ENCODE results near the gene PGLYRP1. TPM values are rescaled to one million over a fixed set of nuclear protein-coding genes. Genes with fewer than 3 reads are reported as not detected.
A peak's percentile ranks its signal among the peaks of the same experiment; 100 is the strongest.

The PGLYRP1 gene
- total and polyA plus RNA-seq, 7 donors: 0.08 to 0.76 TPM; not detected in 5

DNA sequence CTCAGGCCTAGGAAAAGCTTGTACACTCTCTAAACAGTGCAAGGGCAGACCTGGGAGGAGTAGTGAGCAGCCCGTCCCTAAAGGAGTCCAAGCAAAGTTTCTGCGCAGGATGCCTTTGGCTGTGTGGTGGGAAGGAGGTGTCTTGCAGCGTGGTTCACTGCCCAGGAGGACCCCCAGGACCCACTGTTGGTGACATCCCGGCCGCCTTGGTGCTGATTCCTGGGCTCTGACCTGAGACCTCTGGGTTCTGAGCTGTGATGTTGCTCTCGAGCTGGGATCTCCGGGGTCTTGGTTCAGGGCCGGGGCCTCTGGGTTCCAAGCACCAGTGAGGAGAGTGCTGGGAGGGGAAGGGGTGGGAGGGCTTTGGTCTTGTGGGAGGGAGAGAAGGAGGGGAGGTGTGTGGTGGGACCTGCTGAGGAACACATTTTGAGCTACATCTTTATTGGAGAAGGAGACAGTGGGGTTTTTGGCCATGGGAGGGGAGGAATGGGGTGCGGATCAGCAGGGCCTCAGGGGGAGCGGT lies 4.1 kb downstream of the PGLYRP1 start:
- Histone ChIP-seq H3K4me1 (no peaks in the 10 kb centered on the region), H3K4me3 (no peak overlapping the region), H3K27me3 (ENCODE audit: insufficient read depth in 3 of 3, low read length in 2 of 3) (peaks cover 0 to 51% (median 24%) of the 10 kb centered on the region in 3 donors), H3K9me3 (no peaks in the 10 kb centered on the region), H3K27ac (no peak overlapping the region), H3K36me3 (ENCODE audit: insufficient read depth in 1 of 2, low read depth in 1 of 2) (no peaks in the 10 kb centered on the region)
- DNase-seq (no peak), ATAC-seq (no peak)
- intact Hi-C loops (cut with DNase I): loop anchor here in 1 of 2 donors (5.0 kb wide), 1 partner anchor 151 kb away; no protein-coding TSS in a partner anchor
- TF ChIP-seq, protein P1, sequence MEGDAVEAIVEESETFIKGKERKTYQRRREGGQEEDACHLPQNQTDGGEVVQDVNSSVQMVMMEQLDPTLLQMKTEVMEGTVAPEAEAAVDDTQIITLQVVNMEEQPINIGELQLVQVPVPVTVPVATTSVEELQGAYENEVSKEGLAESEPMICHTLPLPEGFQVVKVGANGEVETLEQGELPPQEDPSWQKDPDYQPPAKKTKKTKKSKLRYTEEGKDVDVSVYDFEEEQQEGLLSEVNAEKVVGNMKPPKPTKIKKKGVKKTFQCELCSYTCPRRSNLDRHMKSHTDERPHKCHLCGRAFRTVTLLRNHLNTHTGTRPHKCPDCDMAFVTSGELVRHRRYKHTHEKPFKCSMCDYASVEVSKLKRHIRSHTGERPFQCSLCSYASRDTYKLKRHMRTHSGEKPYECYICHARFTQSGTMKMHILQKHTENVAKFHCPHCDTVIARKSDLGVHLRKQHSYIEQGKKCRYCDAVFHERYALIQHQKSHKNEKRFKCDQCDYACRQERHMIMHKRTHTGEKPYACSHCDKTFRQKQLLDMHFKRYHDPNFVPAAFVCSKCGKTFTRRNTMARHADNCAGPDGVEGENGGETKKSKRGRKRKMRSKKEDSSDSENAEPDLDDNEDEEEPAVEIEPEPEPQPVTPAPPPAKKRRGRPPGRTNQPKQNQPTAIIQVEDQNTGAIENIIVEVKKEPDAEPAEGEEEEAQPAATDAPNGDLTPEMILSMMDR (IDR thresholded peaks at IDR 0.05): no peak
- 94 to 96% (median 95%) methylated on average over 10 of the region's 10 CpGs for WGBS, 3 donors

DNA sequence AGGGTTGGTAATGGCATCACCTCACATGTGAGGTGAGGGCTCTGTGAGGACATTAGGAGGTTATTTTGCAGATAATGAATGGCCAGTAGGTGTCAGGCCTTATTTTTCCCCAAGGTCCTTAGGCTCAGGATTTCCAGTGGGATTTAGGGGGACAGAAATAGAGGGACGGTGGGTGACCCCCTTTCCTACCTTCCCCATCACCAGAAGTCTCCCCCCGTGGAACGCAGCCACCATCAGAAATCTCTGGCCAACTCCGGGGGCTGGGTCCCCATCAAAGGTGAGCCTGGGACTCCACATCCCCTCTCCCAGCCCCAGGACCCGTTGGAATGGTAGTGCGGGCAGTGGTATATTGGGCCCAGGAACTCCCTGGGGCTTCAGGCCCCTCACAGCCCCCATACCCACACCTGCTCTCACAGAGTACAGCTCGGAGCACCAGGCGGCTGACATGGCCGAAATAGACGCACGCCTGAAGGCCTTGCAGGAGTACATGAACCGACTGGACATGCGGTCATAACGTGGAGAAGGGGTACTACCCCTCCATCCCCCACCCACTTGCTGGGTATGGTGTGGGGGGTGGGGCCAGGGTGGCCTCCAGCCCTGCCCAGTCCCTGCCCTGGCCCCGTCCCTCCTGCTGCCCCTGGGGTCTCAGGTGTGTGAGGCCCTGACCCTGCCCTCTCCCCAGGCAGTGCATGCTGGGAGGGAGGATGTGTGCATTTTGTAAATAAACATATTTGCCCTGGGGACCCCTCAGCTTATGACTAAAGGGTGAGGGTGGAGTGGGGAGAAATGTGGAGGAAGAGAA lies 4.8 kb downstream of the PGLYRP1 start:
- no peak for DNase-seq
- peaks cover 0 to 51% (median 24%) of the 10 kb centered on the region in 3 donors for H3K27me3 ChIP-seq (ENCODE audit: insufficient read depth in 3 of 3, low read length in 2 of 3)
- H3K9me3 ChIP-seq: no peaks in the 10 kb centered on the region
- H3K27ac ChIP-seq: no peak overlapping the region
- no peak overlapping the region for H3K4me3 ChIP-seq
- TF ChIP-seq, protein P1 (IDR thresholded peaks at IDR 0.05): no peak
- ATAC-seq: no peak
- 96 to 97% (median 97%) methylated on average over 15 of the region's 15 CpGs for WGBS, 3 donors
- intact Hi-C loops (cut with DNase I): loop anchor here in 1 of 2 donors (5.0 kb wide), 1 partner anchor 151 kb away; no protein-coding TSS in a partner anchor
- H3K36me3 ChIP-seq (ENCODE audit: insufficient read depth in 1 of 2, low read depth in 1 of 2): no peaks in the 10 kb centered on the region
- H3K4me1 ChIP-seq: no peaks in the 10 kb centered on the region

DNA sequence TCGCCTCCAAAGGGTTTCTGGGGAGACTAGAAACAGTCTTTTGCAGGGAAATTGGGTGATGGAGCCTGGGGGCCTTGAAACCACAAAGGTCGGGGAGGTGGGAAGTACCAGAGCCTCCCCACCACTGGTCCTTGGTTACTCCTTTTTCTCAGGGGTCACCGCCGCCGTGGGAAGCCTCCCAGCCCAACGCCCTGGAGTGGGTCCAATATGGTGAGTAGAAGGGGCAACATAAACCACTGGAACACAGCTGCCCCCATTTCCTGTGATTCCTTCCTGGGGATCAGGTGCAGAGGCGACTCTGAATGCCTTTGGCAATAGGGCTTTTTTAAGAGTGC lies 5.8 kb downstream of the PGLYRP1 start:
- Histone ChIP-seq H3K4me3 (peak overlapping the region; percentile 76), H3K4me1 (no peaks in the 10 kb centered on the region), H3K36me3 (ENCODE audit: insufficient read depth in 1 of 2, low read depth in 1 of 2) (no peaks in the 10 kb centered on the region), H3K27ac (no peak overlapping the region), H3K9me3 (no peaks in the 10 kb centered on the region), H3K27me3 (ENCODE audit: insufficient read depth in 3 of 3, low read length in 2 of 3) (peaks cover 0 to 44% (median 23%) of the 10 kb centered on the region in 3 donors)
- intact Hi-C loops (cut with DNase I): loop anchor here in 1 of 2 donors (5.0 kb wide), 1 partner anchor 150 kb away; no protein-coding TSS in a partner anchor
- TF ChIP-seq, protein P1 (IDR thresholded peaks at IDR 0.05): no peak
- no peak for DNase-seq
- peak in 2 of 4 donors; percentile 13 for ATAC-seq
- 40 to 46% (median 42%) methylated on average over 7 of the region's 7 CpGs for WGBS, 3 donors

DNA sequence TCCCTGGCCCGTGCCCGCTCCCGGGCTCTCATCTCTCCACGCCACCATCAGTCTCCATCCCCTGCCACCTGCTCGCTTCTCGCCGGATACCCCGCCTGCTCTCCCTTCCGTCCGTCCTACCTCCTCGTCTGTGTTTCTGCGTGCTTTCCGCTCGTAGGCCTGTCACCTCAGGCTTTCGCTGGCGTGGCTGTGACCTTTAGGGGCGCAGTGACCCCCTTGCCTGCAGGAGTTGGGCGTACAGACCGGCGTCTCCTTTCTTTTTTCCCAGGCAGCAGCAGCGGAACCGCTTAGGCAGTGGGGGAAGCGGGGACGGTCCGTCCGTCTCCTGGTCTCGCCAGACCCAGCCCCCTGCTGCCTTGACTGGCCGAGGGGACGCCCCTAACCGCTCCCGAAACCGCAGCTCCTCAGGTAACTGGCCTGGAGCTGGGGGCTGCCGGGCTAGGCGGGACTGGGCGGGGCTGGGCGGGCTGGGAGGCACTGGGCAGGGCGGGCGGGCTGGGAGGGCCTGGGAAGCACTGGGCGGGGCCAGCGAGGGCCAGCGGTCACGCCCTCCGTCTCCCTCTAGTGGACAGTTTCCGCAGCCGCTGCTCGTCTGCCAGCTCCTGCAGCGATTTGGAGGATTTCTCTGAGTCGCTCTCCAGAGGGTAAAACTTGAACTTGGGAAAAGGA lies 6.3 kb downstream of the PGLYRP1 start:
- peak; percentile 80 to 90 for DNase-seq
- H3K27me3 ChIP-seq (ENCODE audit: insufficient read depth in 3 of 3, low read length in 2 of 3): peaks cover 0 to 39% (median 23%) of the 10 kb centered on the region in 3 donors
- no peaks in the 10 kb centered on the region for H3K36me3 ChIP-seq (ENCODE audit: insufficient read depth in 1 of 2, low read depth in 1 of 2)
- WGBS, 3 donors: 0 to 1% (median 0%) methylated on average over 41 to 48 of the region's 48 CpGs
- H3K9me3 ChIP-seq: no peaks in the 10 kb centered on the region
- ATAC-seq: peak; percentile 85 to 92 (median 88)
- H3K4me1 ChIP-seq: no peaks in the 10 kb centered on the region
- peak overlapping the region; percentile 76 for H3K4me3 ChIP-seq
- TF ChIP-seq, protein P1 (IDR thresholded peaks at IDR 0.05): peak; percentile 85
- no peak overlapping the region for H3K27ac ChIP-seq
- intact Hi-C loops (cut with DNase I): loop anchor here in 1 of 2 donors (5.0 kb wide), 1 partner anchor 149 kb away; no protein-coding TSS in a partner anchor

Measured in psoas muscle (tissue), 8 donors.